Hepatocyte (in vitro differentiated cells): Measurements from ENCODE around the gene TMPRSS12.

Experiments used
- CTCF ChIP-seq: fragments of 200-600 bp; sonication (generic); IDR thresholded peaks from 2 replicates; pipeline ENCODE4 v1.5.1; 2016; ENCODE audit warnings: antibody characterized with exemption, mild to moderate bottlenecking; ENCODE audit not compliant: poor library complexity
- EZH2 ChIP-seq: fragments of 200-600 bp; sonication (generic); IDR thresholded peaks from 2 replicates; pipeline ENCODE4 v1.6.1; 2016; ENCODE audit warnings: antibody characterized with exemption, mild to moderate bottlenecking, borderline replicate concordance
- EZH2phosphoT487 ChIP-seq: fragments of 200-600 bp; sonication (generic); IDR thresholded peaks from one replicate; pipeline ENCODE4 v1.6.1; 2018; ENCODE audit warnings: antibody characterized with exemption, mild to moderate bottlenecking, low read depth, moderate library complexity; ENCODE audit not compliant: unreplicated experiment, severe bottlenecking

DNA sequence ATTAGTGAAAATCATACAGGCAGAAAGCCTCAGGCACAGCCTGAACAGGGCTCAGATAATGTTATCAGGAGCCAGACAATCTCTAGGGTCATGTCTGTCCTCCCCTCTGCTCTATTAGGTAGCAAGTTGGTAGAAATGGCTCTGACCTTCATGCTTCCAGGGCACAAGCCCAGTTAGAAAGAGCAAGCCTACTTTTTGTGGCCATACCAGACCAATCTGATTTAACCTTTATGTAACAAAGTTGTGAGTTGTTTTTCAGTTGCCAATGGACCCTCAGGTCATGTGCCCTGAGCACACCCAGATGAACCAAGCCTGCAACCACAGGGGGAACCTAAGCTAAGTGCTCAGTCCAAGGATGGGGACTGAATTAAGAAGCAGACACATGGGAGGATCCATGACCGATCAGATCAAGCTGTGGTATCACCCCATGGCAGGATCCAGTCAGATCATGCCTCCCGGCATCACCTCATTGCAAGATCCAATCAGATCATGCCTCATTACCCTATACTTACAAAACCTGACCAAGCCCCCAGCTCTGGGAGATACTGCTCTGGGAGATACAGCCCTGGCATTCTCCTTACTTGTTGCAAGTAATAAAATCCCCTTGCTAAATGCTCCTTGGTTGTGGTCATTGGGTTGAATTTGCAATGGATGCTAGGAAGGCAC, 90.9 kb downstream of the TMPRSS12 start:
- TF ChIP-seq CTCF (no peak), EZH2 (no peak), EZH2phosphoT487 (no peak)
